H1 (cell line): Measurements from ENCODE around the gene GCLC. TPM values are rescaled to one million over a fixed set of nuclear protein-coding genes. Genes with fewer than 3 reads are reported as not detected.

Source experiments
- CTCF ChIA-PET: fragments of 300-600 bp; sonication (Branson Sonifier 250); formaldehyde crosslinking; loops from one replicate; lab custom pipeline; 2021; ENCODE audit not compliant: partially characterized antibody; lab: Charles Lee
- POLR2A ChIA-PET: fragments of 300-600 bp; sonication (Branson Sonifier 250); formaldehyde crosslinking; loops from one replicate; lab custom pipeline; 2021; ENCODE audit warnings: inconsistent platforms; ENCODE audit not compliant: partially characterized antibody; lab: Charles Lee
- DNase-seq, 2 experiments: peaks; one replicate each; pipeline versions ENCODE4 v3.0.0 to v3.0.0-alpha.2; 2010 to 2022; ENCODE audit warnings: low spot score in 2 of 2, low read depth in 1 of 2, mixed read lengths in 1 of 2
- FAIRE-seq: peaks from 2 replicates; lab custom pipeline; 2011; peaks lifted over from hg19 to GRCh38; lab: Jason Lieb, UNC
- H2AFZ ChIP-seq: 2 replicates; pipeline ENCODE4 v1.8.1; 2012; ENCODE audit warnings: low read length, inconsistent platforms
- H2AK5ac ChIP-seq: 2 replicates; pipeline ENCODE4 v1.6.1; 2013; ENCODE audit warnings: low read depth, low read length
- H2BK120ac ChIP-seq: replicated peaks from 2 replicates; pipeline ENCODE3; 2013; ENCODE audit warnings: low read depth, low read length, inconsistent platforms
- H2BK12ac ChIP-seq: 2 replicates; pipeline ENCODE4 v1.6.1; 2013; ENCODE audit warnings: low read depth, low read length
- H2BK15ac ChIP-seq: 2 replicates; pipeline ENCODE4 v1.6.1; 2013; ENCODE audit warnings: low read length
- H2BK20ac ChIP-seq: 2 replicates; pipeline ENCODE4 v1.6.1; 2013; ENCODE audit warnings: low read length
- H2BK5ac ChIP-seq: 2 replicates; pipeline ENCODE4 v1.6.1; 2013; ENCODE audit warnings: low read depth, low read length
- H3K14ac ChIP-seq: 2 replicates; pipeline ENCODE4 v1.6.1; 2013; ENCODE audit warnings: inconsistent platforms; ENCODE audit not compliant: insufficient read length
- H3K18ac ChIP-seq: 2 replicates; pipeline ENCODE4 v1.6.1; 2013; ENCODE audit warnings: low read length; ENCODE audit errors: extremely low read depth
- H3K23ac ChIP-seq: 2 replicates; pipeline ENCODE4 v1.6.1; 2013; ENCODE audit warnings: inconsistent platforms; ENCODE audit not compliant: insufficient read length
- H3K23me2 ChIP-seq: 2 replicates; pipeline ENCODE4 v1.6.1; 2013; ENCODE audit warnings: low read depth, low read length
- H3K27ac ChIP-seq: 2 replicates; pipeline ENCODE4 v1.6.1; 2011; ENCODE audit warnings: low read depth, low read length, inconsistent platforms
- H3K27me3 ChIP-seq, 4 experiments: replicated peaks in 1 of 4; 1 replicate in 1 of 4; 2 replicates in 3 of 4; pipeline versions ENCODE4 v1.6.1 to v1.8.1; 2011 to 2013; ENCODE audit warnings: low read length in 3 of 4, mild to moderate bottlenecking in 3 of 4, inconsistent platforms in 2 of 4, mixed read lengths in 2 of 4, moderate library complexity in 1 of 4; ENCODE audit not compliant: control insufficient read depth in 3 of 4, insufficient read depth in 3 of 4; ENCODE audit errors: extremely low read depth in 1 of 4
- H3K36me3 ChIP-seq, 4 experiments: 2 replicates each; pipeline versions ENCODE4 v1.6.1 to v1.8.1; 2011 to 2013; ENCODE audit warnings: mild to moderate bottlenecking in 4 of 4, low read length in 3 of 4, moderate library complexity in 2 of 4, control low read depth in 1 of 4, inconsistent platforms in 1 of 4; ENCODE audit not compliant: insufficient read depth in 4 of 4, control insufficient read depth in 2 of 4
- H3K4ac ChIP-seq: replicated peaks from 2 replicates; pipeline ENCODE3; 2013; ENCODE audit warnings: low read length, low read depth, mixed read lengths, inconsistent platforms; ENCODE audit not compliant: insufficient read length
- H3K4me1 ChIP-seq, 4 experiments: replicated peaks in 1 of 4; 1 replicate in 1 of 4; 2 replicates in 3 of 4; pipeline versions ENCODE4 v1.6.1 to v1.8.1; 2011 to 2013; ENCODE audit warnings: low read length in 3 of 4, inconsistent platforms in 2 of 4, mixed read lengths in 1 of 4; ENCODE audit not compliant: insufficient read depth in 4 of 4, control insufficient read depth in 3 of 4
- H3K4me2 ChIP-seq, 2 experiments: 2 replicates each; pipeline versions ENCODE4 v1.6.1 to v1.8.1; 2011 to 2013; ENCODE audit warnings: low read depth in 2 of 2, low read length in 2 of 2, control low read depth in 1 of 2, inconsistent platforms in 1 of 2, mild to moderate bottlenecking in 1 of 2; ENCODE audit not compliant: insufficient read depth in 1 of 2
- H3K4me3 ChIP-seq, 4 experiments: fragments of 200-600, 300-600 bp in 1 of 4; sonication (generic), shearing (Covaris generic), sonication (Bioruptor Twin) in 1 of 4; 2 replicates each; pipeline versions ENCODE4 v1.5.1 to v1.8.1; 2011 to 2016; ENCODE audit warnings: low read length in 4 of 4, low read depth in 3 of 4, control low read depth in 2 of 4, inconsistent platforms in 2 of 4, mild to moderate bottlenecking in 2 of 4, mixed read lengths in 1 of 4, moderate library complexity in 1 of 4; ENCODE audit not compliant: insufficient read depth in 2 of 4; ENCODE audit errors: extremely low read depth in 1 of 4
- H3K56ac ChIP-seq: replicated peaks from 2 replicates; pipeline ENCODE3; 2013; ENCODE audit warnings: low read depth, mild to moderate bottlenecking, mixed read lengths, low read length, inconsistent platforms; ENCODE audit not compliant: insufficient read length
- H3K79me1 ChIP-seq: 2 replicates; pipeline ENCODE4 v1.6.1; 2013; ENCODE audit warnings: low read depth, low read length, control low read depth
- H3K79me2 ChIP-seq, 2 experiments: 2 replicates each; pipeline versions ENCODE4 v1.6.1 to v1.8.1; 2012 to 2013; ENCODE audit warnings: low read length in 2 of 2, mild to moderate bottlenecking in 2 of 2, inconsistent platforms in 1 of 2; ENCODE audit not compliant: insufficient read depth in 2 of 2, control insufficient read depth in 1 of 2
- H3K9ac ChIP-seq, 4 experiments: replicated peaks in 1 of 4; 1 replicate in 1 of 4; 2 replicates in 3 of 4; pipeline versions ENCODE4 v1.6.1 to v1.8.1; 2011 to 2013; ENCODE audit warnings: low read depth in 3 of 4, low read length in 3 of 4, control low read depth in 2 of 4, mild to moderate bottlenecking in 2 of 4, moderate library complexity in 2 of 4, inconsistent platforms in 1 of 4; ENCODE audit errors: extremely low read depth in 1 of 4
- H3K9me3 ChIP-seq, 2 experiments: 2 replicates each; pipeline versions ENCODE4 v1.6.1 to v1.8.1; 2012 to 2013; ENCODE audit warnings: mild to moderate bottlenecking in 2 of 2, moderate library complexity in 2 of 2, control low read depth in 1 of 2, inconsistent platforms in 1 of 2, low read depth in 1 of 2, low read length in 1 of 2, mixed read lengths in 1 of 2; ENCODE audit not compliant: insufficient read depth in 2 of 2
- H4K20me1 ChIP-seq, 2 experiments: replicated peaks in 1 of 2; 2 replicates each; pipeline versions ENCODE3 to v1.8.1; 2011 to 2013; ENCODE audit warnings: inconsistent platforms in 2 of 2, low read length in 2 of 2, mild to moderate bottlenecking in 1 of 2; ENCODE audit not compliant: insufficient read depth in 2 of 2, control insufficient read depth in 1 of 2
- H4K5ac ChIP-seq: 2 replicates; pipeline ENCODE4 v1.6.1; 2013; ENCODE audit warnings: low read length, low read depth, mixed read lengths, inconsistent platforms; ENCODE audit not compliant: insufficient read length
- H4K8ac ChIP-seq: 2 replicates; pipeline ENCODE4 v1.8.0; 2013; ENCODE audit warnings: mild to moderate bottlenecking, moderate library complexity, low read length, inconsistent platforms; ENCODE audit not compliant: insufficient read depth; ENCODE audit errors: extremely low read depth
- H4K91ac ChIP-seq: replicated peaks from 2 replicates; pipeline ENCODE3; 2013; ENCODE audit warnings: low read length, mixed read lengths, inconsistent platforms; ENCODE audit not compliant: insufficient read length
- ATF2 ChIP-seq: IDR thresholded peaks from 2 replicates; pipeline ENCODE4 v1.6.1; 2012; ENCODE audit warnings: low read length, inconsistent platforms
- CHD2 ChIP-seq: IDR thresholded peaks from 2 replicates; pipeline ENCODE4 v1.6.1; 2012; ENCODE audit warnings: low read length, improper control_type of control experiment
- GTF2F1 ChIP-seq: IDR thresholded peaks from 2 replicates; pipeline ENCODE4 v1.6.1; 2012; ENCODE audit warnings: low read depth, low read length, improper control_type of control experiment, borderline replicate concordance
- JUND ChIP-seq: IDR thresholded peaks from 2 replicates; pipeline ENCODE4 v1.6.1; 2011; ENCODE audit warnings: mild to moderate bottlenecking, improper control_type of control experiment, low read length
- NANOG ChIP-seq: IDR thresholded peaks from 2 replicates; pipeline ENCODE4 v1.6.1; 2011; ENCODE audit warnings: low read length, low read depth, mild to moderate bottlenecking, inconsistent platforms; ENCODE audit not compliant: insufficient read depth, poor library complexity, severe bottlenecking
- POU5F1 ChIP-seq: IDR thresholded peaks from 2 replicates; pipeline ENCODE4 v1.6.1; 2011; ENCODE audit warnings: low read depth, mild to moderate bottlenecking, low read length, moderate library complexity
- RNF2 ChIP-seq: fragments of 200-900, 300-1000 bp; sonication (generic); IDR thresholded peaks from 2 replicates; pipeline ENCODE4 v1.7.1; 2016; ENCODE audit warnings: borderline replicate concordance, low read depth, mild to moderate bottlenecking, antibody characterized with exemption, low read length; ENCODE audit not compliant: poor library complexity, severe bottlenecking; ENCODE audit errors: missing control alignments
- SIN3A ChIP-seq, 2 experiments: IDR thresholded peaks in 1 of 2; conservative IDR thresholded peaks in 1 of 2; 2 replicates each; pipeline ENCODE4 v1.6.1; 2011 to 2012; ENCODE audit warnings: low read length in 2 of 2, improper control_type of control experiment in 1 of 2, low read depth in 1 of 2, mild to moderate bottlenecking in 1 of 2
- SP2 ChIP-seq: IDR thresholded peaks from 2 replicates; pipeline ENCODE4 v1.6.1; 2012; ENCODE audit warnings: mild to moderate bottlenecking, low read length, inconsistent platforms
- WGBS, 2 experiments: shearing (Covaris generic) in 1 of 2; methylation state at CpG; one replicate each; pipeline versions ENCODE4 v1.1.6 to v1.1.7; 2013 to 2015; ENCODE audit warnings: low lambda C conversion rate in 2 of 2, mixed read lengths in 2 of 2, inconsistent platforms in 1 of 2, low coverage in 1 of 2, missing lambda C conversion rate in 1 of 2; ENCODE audit not compliant: insufficient replicate concordance in 2 of 2, insufficient coverage in 1 of 2, insufficient read length in 1 of 2; ENCODE audit errors: extremely low coverage in 1 of 2, missing lambda C conversion rate in 1 of 2; 5-methylcytosine and 5-hydroxymethylcytosine counted together
- polyA plus RNA-seq, 7 experiments: library from polyadenylated mRNA; depleted of rRNA in 3 of 7; stranded (reverse) in 5 of 7; unstranded in 2 of 7; fragments of >200 nt in 5 of 7; fragments of 200-250 nt in 2 of 7; gene quantifications; 1 replicate in 5 of 7; 2 replicates in 1 of 7; 4 replicates in 1 of 7; pipeline versions ENCODE4 v1.2.1 to v1.2.3, GENCODE V29; 2011 to 2013; ENCODE audit warnings: missing spikeins in 2 of 7, mixed read lengths in 2 of 7
- total RNA-seq: library from RNA; stranded (reverse); fragmentation: NEBNext Ultra II Directional; extraction: Animal tissue kit (Norgen Biotek cat#: 25700); gene quantifications from 2 replicates; pipeline ENCODE4 v1.2.1, GENCODE V29; 2021
- TF ChIP-seq, protein P1 (sequence below): IDR thresholded peaks from 2 replicates; pipeline ENCODE4 v1.6.1; 2012; ENCODE audit warnings: inconsistent platforms
- TF ChIP-seq, protein P2 (sequence below): IDR thresholded peaks from 2 replicates; pipeline ENCODE4 v1.6.1; 2011; ENCODE audit warnings: low read length, improper control_type of control experiment

Gene GCLC
- total and polyA plus RNA-seq, 2 of the 8 experiments (the other 6 are each of a cell fraction or from before 2014, with no cell fraction given), result 15.8 to 54.0 TPM

- no peak overlapping the region for H2BK15ac ChIP-seq
- H3K9ac ChIP-seq, result no peak overlapping the region
- H3K23ac ChIP-seq, result no peak overlapping the region
- H2BK5ac ChIP-seq, result no peak overlapping the region
- no peak for DNase-seq
- ChIA-PET POLR2A (no interaction called here), CTCF (interaction anchor here (0.6 to 1.5 kb wide), 4 partner anchors 17 to 134 kb away, joined by 3 to 4 read pairs (median 3); no protein-coding TSS in a partner anchor)
- no peak overlapping the region for H3K27ac ChIP-seq
- H3K18ac ChIP-seq, result no peak overlapping the region
- H3K79me2 ChIP-seq, result no peaks in the 10 kb centered on the region
- H2BK12ac ChIP-seq, result no peak overlapping the region
- no peaks in the 10 kb centered on the region for H3K23me2 ChIP-seq
- H4K20me1 ChIP-seq, result no peaks in the 10 kb centered on the region
- no peaks in the 10 kb centered on the region for H3K36me3 ChIP-seq
- H3K14ac ChIP-seq, result no peak overlapping the region
- WGBS, 2 experiments, result 84% methylated on average over 2 of the region's 2 CpGs; no CpG with 5 or more reads in 1 of the 2 experiments
- H3K9me3 ChIP-seq, result no peaks in the 10 kb centered on the region
- no peak overlapping the region for H2AK5ac ChIP-seq
- no peak overlapping the region for H3K4me2 ChIP-seq
- H3K4me1 ChIP-seq, result no peaks in the 10 kb centered on the region
- no peak overlapping the region for H3K4me3 ChIP-seq
- H3K79me1 ChIP-seq, result no peaks in the 10 kb centered on the region
- H2BK120ac ChIP-seq, result no peak overlapping the region
- no peak overlapping the region for H4K91ac ChIP-seq
- no peak overlapping the region for H2AFZ ChIP-seq
- H2BK20ac ChIP-seq, result no peak overlapping the region
- no peak overlapping the region for H3K56ac ChIP-seq
- FAIRE-seq, result no peak
- H4K5ac ChIP-seq, result no peak overlapping the region
- H3K27me3 ChIP-seq, result no peaks in the 10 kb centered on the region
- H4K8ac ChIP-seq, result no peak overlapping the region
- H3K4ac ChIP-seq, result no peak overlapping the region
- TF ChIP-seq SP2, result no peak
- no peak for TF ChIP-seq POU5F1
- TF ChIP-seq CHD2, result no peak
- no peak for TF ChIP-seq ATF2
- no peak for TF ChIP-seq GTF2F1
- no peak for TF ChIP-seq SIN3A (conservative IDR thresholded peaks at IDR 0.05 in 1 of 2, IDR thresholded peaks at IDR 0.05 in 1 of 2; ENCODE audit: low read depth in 1 of 2, low read length in 2 of 2)
- TF ChIP-seq, protein P1, sequence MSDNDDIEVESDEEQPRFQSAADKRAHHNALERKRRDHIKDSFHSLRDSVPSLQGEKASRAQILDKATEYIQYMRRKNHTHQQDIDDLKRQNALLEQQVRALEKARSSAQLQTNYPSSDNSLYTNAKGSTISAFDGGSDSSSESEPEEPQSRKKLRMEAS, result no peak
- TF ChIP-seq RNF2, result no peak
- no peak for TF ChIP-seq NANOG
- TF ChIP-seq, protein P2, sequence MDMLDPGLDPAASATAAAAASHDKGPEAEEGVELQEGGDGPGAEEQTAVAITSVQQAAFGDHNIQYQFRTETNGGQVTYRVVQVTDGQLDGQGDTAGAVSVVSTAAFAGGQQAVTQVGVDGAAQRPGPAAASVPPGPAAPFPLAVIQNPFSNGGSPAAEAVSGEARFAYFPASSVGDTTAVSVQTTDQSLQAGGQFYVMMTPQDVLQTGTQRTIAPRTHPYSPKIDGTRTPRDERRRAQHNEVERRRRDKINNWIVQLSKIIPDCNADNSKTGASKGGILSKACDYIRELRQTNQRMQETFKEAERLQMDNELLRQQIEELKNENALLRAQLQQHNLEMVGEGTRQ, result no peak
- TF ChIP-seq JUND, result no peak
Measured at GRCh38 chr6:53594596-53594995, 49.7 kb upstream of the GCLC start.
